Right lobe of liver (tissue), 4 donors: Measurements from ENCODE around the gene IP6K3.

Experiments used
- POLR2A ChIP-seq: fragments of 450-650 bp; IDR thresholded peaks from one replicate; pipeline ENCODE4 v1.6.1; 2017; ENCODE audit warnings: antibody characterized with exemption, mild to moderate bottlenecking
- TF ChIP-seq, protein P1 (sequence below), 4 donors: fragments of 200-600 bp in 3 of 4; fragments of 450-650 bp in 1 of 4; IDR thresholded peaks; one replicate each; pipeline versions ENCODE4 v1.5.1 to v1.8.0; 2016 to 2022; ENCODE audit warnings: antibody characterized with exemption in 4 of 4, mild to moderate bottlenecking in 2 of 4
- donor health status: DM: no; HTN: no; CAD: no.
- donor health status: DM: no; HTN: no; CAD: no.
- donor health status: DM: no; HTN: yes; CAD: no.

- TF ChIP-seq, protein P1, sequence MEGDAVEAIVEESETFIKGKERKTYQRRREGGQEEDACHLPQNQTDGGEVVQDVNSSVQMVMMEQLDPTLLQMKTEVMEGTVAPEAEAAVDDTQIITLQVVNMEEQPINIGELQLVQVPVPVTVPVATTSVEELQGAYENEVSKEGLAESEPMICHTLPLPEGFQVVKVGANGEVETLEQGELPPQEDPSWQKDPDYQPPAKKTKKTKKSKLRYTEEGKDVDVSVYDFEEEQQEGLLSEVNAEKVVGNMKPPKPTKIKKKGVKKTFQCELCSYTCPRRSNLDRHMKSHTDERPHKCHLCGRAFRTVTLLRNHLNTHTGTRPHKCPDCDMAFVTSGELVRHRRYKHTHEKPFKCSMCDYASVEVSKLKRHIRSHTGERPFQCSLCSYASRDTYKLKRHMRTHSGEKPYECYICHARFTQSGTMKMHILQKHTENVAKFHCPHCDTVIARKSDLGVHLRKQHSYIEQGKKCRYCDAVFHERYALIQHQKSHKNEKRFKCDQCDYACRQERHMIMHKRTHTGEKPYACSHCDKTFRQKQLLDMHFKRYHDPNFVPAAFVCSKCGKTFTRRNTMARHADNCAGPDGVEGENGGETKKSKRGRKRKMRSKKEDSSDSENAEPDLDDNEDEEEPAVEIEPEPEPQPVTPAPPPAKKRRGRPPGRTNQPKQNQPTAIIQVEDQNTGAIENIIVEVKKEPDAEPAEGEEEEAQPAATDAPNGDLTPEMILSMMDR (IDR thresholded peaks at IDR 0.05) = no peak
- no peak for TF ChIP-seq POLR2A
Observed at GRCh38 chr6:33692078-33692759, 54.5 kb downstream of the IP6K3 start.
